K562 (cell line): Measurements from ENCODE around the gene GALNT18. TPM values are rescaled to one million over a fixed set of nuclear protein-coding genes. Genes with fewer than 3 reads are reported as not detected.

Experiments used
- ATAC-seq: fragments of 200-7000 bp; cut with Tn5 transposase; 3 replicates; pipeline ENCODE4 v1.9.1; 2020; ENCODE audit warnings: moderate library complexity
- BruUV-seq: library from RNA; stranded (reverse); fragments of 400-500 nt; replicated peaks from 2 replicates; lab custom pipeline; 2021; lab: Mats Ljungman, UMichigan
- CTCF ChIA-PET: fragments of 300-600 bp; formaldehyde crosslinking; extraction: SDS; loops from one replicate; lab custom pipeline; 2021; ENCODE audit warnings: low intra/inter-chr PET ratio; lab: Yijun Ruan, JAX
- POLR2A ChIA-PET: fragments of 300-600, 350-650 bp; sonication (Branson Sonifier 250); formaldehyde crosslinking; extraction: SDS; loops from one replicate; lab custom pipeline; 2021; ENCODE audit warnings: antibody characterized with exemption, inconsistent platforms; lab: Yijun Ruan, JAX
- DNase-seq, 4 experiments: peaks; one replicate each; pipeline versions ENCODE4 v3.0.0 to v3.0.0-alpha.2; 2011 to 2018; ENCODE audit warnings: low spot score in 3 of 4, mixed read lengths in 3 of 4; ENCODE audit errors: extremely low read depth in 1 of 4
- FAIRE-seq: peaks from 2 replicates; lab custom pipeline; 2011; peaks lifted over from hg19 to GRCh38; lab: Jason Lieb, UNC
- H2AFZ ChIP-seq: 2 replicates; pipeline ENCODE4 v1.6.0; 2011; ENCODE audit warnings: low read depth, low read length, control low read depth, inconsistent platforms
- H3K27ac ChIP-seq: fragments of 200-600 bp; 3 replicates; pipeline ENCODE4 v1.8.0; 2011; ENCODE audit warnings: low read depth, mild to moderate bottlenecking, control low read depth, inconsistent platforms, low read length, moderate library complexity, mixed read lengths; ENCODE audit errors: extremely low read depth
- H3K27me3 ChIP-seq, 2 experiments: fragments of 300-600 bp in 1 of 2; 2 replicates in 1 of 2; 3 replicates in 1 of 2; pipeline versions ENCODE4 v1.6.0 to v1.8.0; 2011; ENCODE audit warnings: inconsistent platforms in 2 of 2, low read length in 2 of 2, mild to moderate bottlenecking in 1 of 2, mixed read lengths in 1 of 2, moderate library complexity in 1 of 2; ENCODE audit not compliant: control insufficient read depth in 2 of 2, insufficient read depth in 2 of 2
- H3K36me3 ChIP-seq: fragments of 300-600 bp; 3 replicates; pipeline ENCODE4 v1.8.0; 2011; ENCODE audit warnings: mild to moderate bottlenecking, low read length, inconsistent platforms; ENCODE audit not compliant: control insufficient read depth, insufficient read depth
- H3K4me1 ChIP-seq, 2 experiments: fragments of 200-600 bp in 1 of 2; replicated peaks in 1 of 2; 2 replicates in 1 of 2; 3 replicates in 1 of 2; pipeline versions ENCODE4 v1.5.1 to v1.8.0; 2011; ENCODE audit warnings: inconsistent platforms in 2 of 2, low read length in 2 of 2, mild to moderate bottlenecking in 1 of 2, mixed read lengths in 1 of 2, moderate library complexity in 1 of 2; ENCODE audit not compliant: control insufficient read depth in 2 of 2, insufficient read depth in 2 of 2
- H3K4me2 ChIP-seq: 2 replicates; pipeline ENCODE4 v1.6.1; 2011; ENCODE audit warnings: low read length, control low read depth, inconsistent platforms, mixed read lengths; ENCODE audit not compliant: insufficient read depth
- H3K4me3 ChIP-seq: fragments of 200-600 bp; sonication (generic), shearing (Covaris generic); 2 replicates; pipeline ENCODE4 v1.5.1; 2016; ENCODE audit warnings: control low read depth, inconsistent platforms
- H3K79me2 ChIP-seq: fragments of 200-600 bp; 3 replicates; pipeline ENCODE4 v1.8.0; 2011; ENCODE audit warnings: low read length, inconsistent platforms; ENCODE audit not compliant: control insufficient read depth, insufficient read depth
- H3K9ac ChIP-seq, 2 experiments: 2 replicates each; pipeline versions ENCODE4 v1.6.0 to v1.6.1; 2011; ENCODE audit warnings: low read depth in 2 of 2, low read length in 2 of 2, control low read depth in 1 of 2, inconsistent platforms in 1 of 2, mild to moderate bottlenecking in 1 of 2, mixed read lengths in 1 of 2; ENCODE audit not compliant: insufficient read depth in 1 of 2
- H3K9me1 ChIP-seq: one replicate; pipeline ENCODE4 v1.6.0; 2011; ENCODE audit warnings: inconsistent platforms, mild to moderate bottlenecking, low read length, moderate library complexity; ENCODE audit not compliant: control insufficient read depth, insufficient read depth
- H3K9me3 ChIP-seq: replicated peaks from 2 replicates; pipeline ENCODE4 v1.5.1; 2011; ENCODE audit warnings: low read depth, low read length, inconsistent platforms; ENCODE audit not compliant: control insufficient read depth, insufficient read depth
- H4K20me1 ChIP-seq: replicated peaks from 2 replicates; pipeline ENCODE4 v1.6.1; 2011; ENCODE audit warnings: low read length, inconsistent platforms, mixed read lengths; ENCODE audit not compliant: control insufficient read depth, insufficient read depth
- CCAR2 ChIP-seq: fragments of 200-400 bp; formaldehyde crosslinking; IDR thresholded peaks from 2 replicates; pipeline ENCODE4 v1.6.1; 2017; ENCODE audit warnings: mild to moderate bottlenecking, low read depth, low read length
- CEBPB ChIP-seq: fragments of 450-650 bp; IDR thresholded peaks from 2 replicates; pipeline ENCODE4 v1.6.1; 2016; ENCODE audit warnings: missing genetic modification characterization, missing compliant biosample characterization
- HES1 ChIP-seq: fragments of 450-650 bp; IDR thresholded peaks from 2 replicates; pipeline ENCODE4 v1.6.1; 2016; ENCODE audit warnings: low read depth, mild to moderate bottlenecking, moderate library complexity
- IRF9 ChIP-seq: fragments of 450-650 bp; IDR thresholded peaks from 2 replicates; pipeline ENCODE4 v1.6.1; 2016; ENCODE audit warnings: missing biosample characterization, missing genetic modification characterization
- L3MBTL2 ChIP-seq: fragments of 450-650 bp; IDR thresholded peaks from 2 replicates; pipeline ENCODE4 v1.6.1; 2016; ENCODE audit warnings: mild to moderate bottlenecking, moderate library complexity
- NELFE ChIP-seq: IDR thresholded peaks from 2 replicates; pipeline ENCODE4 v1.6.1; 2011; ENCODE audit warnings: mild to moderate bottlenecking; ENCODE audit not compliant: insufficient read depth, insufficient read length
- ZBTB17 ChIP-seq: fragments of 450-650 bp; formaldehyde crosslinking; IDR thresholded peaks from 2 replicates; pipeline ENCODE4 v1.4.0; 2020; ENCODE audit warnings: mild to moderate bottlenecking
- ZNF699 ChIP-seq: fragments of 250-450 bp; sonication (Bioruptor Pico); IDR thresholded peaks from 2 replicates; pipeline ENCODE4 v1.8.0; 2021; ENCODE audit warnings: mild to moderate bottlenecking, moderate library complexity; ENCODE audit not compliant: insufficient replicate concordance
- WGBS: fragments of 100-300 bp; shearing (Covaris generic); methylation state at CpG from one replicate; pipeline ENCODE4 v1.1.6; 2016; ENCODE audit warnings: low coverage, mixed read lengths; ENCODE audit not compliant: insufficient coverage; ENCODE audit errors: missing lambda C conversion rate; 5-methylcytosine and 5-hydroxymethylcytosine counted together
- in situ Hi-C: fragments of 300-500 bp; cut with MboI; formaldehyde crosslinking; loops from 4 replicates; pipeline ENCODE4 v1.15.0; 2018; ENCODE audit warnings: inconsistent platforms, mixed read lengths
- intact Hi-C: fragments of 100-400 bp; cut with micrococcal nuclease; formaldehyde crosslinking; loops from 2 replicates; pipeline ENCODE4 v1.14.2; 2022
- polyA plus RNA-seq, 8 experiments: library from polyadenylated mRNA; depleted of rRNA in 4 of 8; stranded (reverse) in 5 of 8; unstranded in 3 of 8; fragments of >200 nt; fragmentation: Nextera tagmentation in 2 of 8; fragmentation: Illumina TruSeq in 1 of 8; extraction: Ambion mirVana in 2 of 8; extraction: Trizol in 1 of 8; gene quantifications; 2 replicates each; pipeline versions ENCODE4 v1.2.1 to v1.2.3, GENCODE V29; 2011 to 2014; ENCODE audit warnings: inconsistent platforms in 1 of 8, missing spikeins in 1 of 8
- total RNA-seq, 7 experiments: library from RNA; depleted of rRNA in 6 of 7; stranded (reverse); fragments of >200 nt in 6 of 7; fragmentation: Illumina TruSeq in 2 of 7; extraction: Trizol in 2 of 7; gene quantifications; 2 replicates each; pipeline versions ENCODE4 v1.2.1 to v1.2.3, GENCODE V29; 2011 to 2021; ENCODE audit warnings: low replicate concordance in 1 of 7

Gene GALNT18
- total and polyA plus RNA-seq, 9 of the 15 experiments (the other 6 are each of a cell fraction or from before 2014, with no cell fraction given) = not detected

GRCh38 chr11:11231763-11232162 lies 390.0 kb downstream of the GALNT18 start:
- no TSS peak for BruUV-seq
- in situ Hi-C loops (no loop called here), intact Hi-C loops (no loop called here)
- Histone ChIP-seq H2AFZ (no peak overlapping the region), H3K27me3 (peaks cover 2 to 24% of the 10 kb centered on the region in 2 experiments; a peak in 4 of 5 replicates), H3K36me3 (no peaks in the 10 kb centered on the region), H3K4me1 (no peaks in the 10 kb centered on the region), H3K4me2 (no peak overlapping the region), H3K9me3 (no peaks in the 10 kb centered on the region), H4K20me1 (no peaks in the 10 kb centered on the region), H3K9me1 (no peaks in the 10 kb centered on the region), H3K9ac (no peak overlapping the region), H3K27ac (no peak overlapping the region; the same call in 2 of the 3 replicates), H3K4me3 (no peak overlapping the region), H3K79me2 (no peaks in the 10 kb centered on the region)
- 1% methylated on average over 5 of the region's 5 CpGs for WGBS
- DNase-seq = no peak
- no peak for ATAC-seq
- CTCF ChIA-PET = no interaction called here
- TF ChIP-seq L3MBTL2 = no peak
- TF ChIP-seq ZNF699 = no peak
- TF ChIP-seq HES1 = no peak
- no peak for TF ChIP-seq CCAR2
- TF ChIP-seq IRF9 (tag) = no peak
- no peak for TF ChIP-seq NELFE
- no peak for TF ChIP-seq ZBTB17 (CRISPR knock-in tag)
- TF ChIP-seq CEBPB = no peak
- POLR2A ChIA-PET = interaction anchor here (0.7 to 1.3 kb wide), 2 partner anchors 11 to 208 kb away, joined by 3 to 4 read pairs; no protein-coding TSS in a partner anchor
- no peak for FAIRE-seq
